WTC11 (cell line): Measurements from ENCODE around the gene RPS18. TPM values are rescaled to one million over a fixed set of nuclear protein-coding genes. Genes with fewer than 3 reads are reported as not detected.

Experiments
- ATAC-seq: fragments of 200-7000 bp; cut with Tn5 transposase; 2 replicates; pipeline ENCODE4 v1.10.0; 2021; ENCODE audit warnings: mild to moderate bottlenecking, moderate library complexity
- CTCF ChIA-PET: fragments of 300-600 bp; sonication (Branson Sonifier 250); formaldehyde crosslinking; loops from one replicate; lab custom pipeline; 2021; ENCODE audit warnings: antibody characterized with exemption; lab: Charles Lee
- POLR2A ChIA-PET: fragments of 350-600 bp; sonication (Branson Sonifier 250); formaldehyde crosslinking; loops from one replicate; lab custom pipeline; 2021; ENCODE audit warnings: antibody characterized with exemption; lab: Charles Lee
- DNase-seq: peaks from one replicate; pipeline ENCODE4 v3.0.0; 2021; ENCODE audit warnings: low spot score
- H3K27ac Mint-ChIP-seq: 2 replicates; pipeline ENCODE4 v1.8.0; 2021; ENCODE audit warnings: mixed read lengths
- H3K27me3 Mint-ChIP-seq: 2 replicates; pipeline ENCODE4 v1.8.0; 2021; ENCODE audit warnings: low read depth, mild to moderate bottlenecking, moderate library complexity, mixed read lengths
- H3K36me3 Mint-ChIP-seq: 2 replicates; pipeline ENCODE4 v1.8.0; 2021; ENCODE audit warnings: mixed read lengths
- H3K4me1 Mint-ChIP-seq: 2 replicates; pipeline ENCODE4 v1.8.0; 2022; ENCODE audit warnings: mixed read lengths
- H3K4me3 Mint-ChIP-seq: 2 replicates; pipeline ENCODE4 v1.8.0; 2021; ENCODE audit warnings: mild to moderate bottlenecking, moderate library complexity, mixed read lengths
- H3K9me3 Mint-ChIP-seq: 2 replicates; pipeline ENCODE4 v1.8.0; 2021; ENCODE audit warnings: mixed read lengths
- NR1H2 ChIP-seq: sonication (generic); formaldehyde crosslinking; IDR thresholded peaks from 2 replicates; pipeline ENCODE4 v1.9.0; 2021; ENCODE audit warnings: mild to moderate bottlenecking, moderate library complexity, missing genetic modification reagents
- PRRX2 ChIP-seq: fragments of 250-450 bp; sonication (Bioruptor Pico); IDR thresholded peaks from 2 replicates; pipeline ENCODE4 v1.8.0; 2021; ENCODE audit warnings: mild to moderate bottlenecking
- ZBTB21 ChIP-seq: sonication (generic); formaldehyde crosslinking; IDR thresholded peaks from 2 replicates; pipeline ENCODE4 v1.8.1; 2023; ENCODE audit warnings: mild to moderate bottlenecking, missing genetic modification reagents, borderline replicate concordance
- ZNF396 ChIP-seq: fragments of 250-450 bp; sonication (Bioruptor Pico); IDR thresholded peaks from 2 replicates; pipeline ENCODE4 v1.8.0; 2021; ENCODE audit warnings: mild to moderate bottlenecking, moderate library complexity, borderline replicate concordance
- ZNF423 ChIP-seq: fragments of 250-450 bp; sonication (Bioruptor Pico); IDR thresholded peaks from 2 replicates; pipeline ENCODE4 v2.1.2; 2022; ENCODE audit warnings: mild to moderate bottlenecking, moderate library complexity
- microRNA-seq: library from miRNA; unstranded; fragments of <30 nt; microRNA quantifications from one replicate; pipeline ENCODE4 v1.2.0, GENCODE V29; 2022; ENCODE audit warnings: borderline number of aligned reads
- total RNA-seq: library from RNA; stranded (reverse); gene quantifications from 3 replicates; pipeline ENCODE4 v1.2.3, GENCODE V29; 2021
- TF ChIP-seq, protein P1 (sequence below): sonication (generic); formaldehyde crosslinking; IDR thresholded peaks from 2 replicates; pipeline ENCODE4 v1.8.1; 2022; ENCODE audit warnings: low read depth, mild to moderate bottlenecking, moderate library complexity, missing genetic modification reagents, borderline replicate concordance
- TF ChIP-seq, protein P2 (sequence below): sonication (generic); formaldehyde crosslinking; IDR thresholded peaks from 2 replicates; pipeline ENCODE4 v1.8.0; 2023; ENCODE audit warnings: mild to moderate bottlenecking, missing genetic modification reagents

RPS18 gene
- total RNA-seq, 1 experiment from 2014 or later: 2,857 TPM

DNA sequence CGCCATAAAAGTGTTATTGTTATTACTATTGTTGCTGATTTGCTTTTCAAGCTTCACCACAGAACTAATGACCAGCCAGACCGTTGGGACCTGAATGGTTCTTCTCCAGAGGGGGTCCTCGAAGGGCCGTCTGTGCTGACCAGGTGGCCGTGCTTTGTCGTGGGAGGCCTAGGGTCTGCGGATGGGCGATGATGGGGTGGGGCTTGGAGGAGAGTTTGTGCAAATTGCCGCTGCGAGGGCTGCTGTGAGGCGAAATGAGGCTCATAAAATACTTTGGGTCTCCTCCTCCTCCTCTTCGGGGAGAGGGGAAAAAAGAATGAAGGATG is 51.7 kb downstream of the RPS18 start:
- CTCF ChIA-PET: interaction anchor here (0.9 kb wide), 1 partner anchor 87 kb away, joined by 3 read pairs; the partner anchor contains the start of gene PHF1
- H3K4me1 Mint-ChIP-seq: peaks cover 49% of the 10 kb centered on the region
- ATAC-seq: no peak

DNA sequence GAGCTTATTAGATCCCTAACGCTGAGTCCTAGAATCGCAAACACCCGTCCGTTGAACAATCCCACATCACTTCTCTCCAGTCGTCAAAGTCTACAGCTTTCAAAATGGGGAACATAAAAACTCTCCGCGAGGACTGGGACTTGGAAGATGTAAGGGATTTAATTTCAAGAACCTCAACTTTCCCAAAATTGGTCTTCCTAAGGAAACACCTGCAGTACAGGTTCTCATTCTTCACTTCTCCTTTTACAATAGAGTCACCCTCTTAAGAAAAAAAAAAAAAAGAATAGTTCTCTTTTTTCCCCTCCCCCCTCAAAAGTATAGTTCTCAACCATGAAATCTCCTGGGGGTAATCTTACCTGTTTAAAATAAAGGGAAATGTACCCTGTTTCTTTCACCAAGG is 52.2 kb downstream of the RPS18 start:
- no peak for ATAC-seq
- Mint-ChIP-seq H3K9me3 (no peaks in the 10 kb centered on the region), H3K4me1 (peaks cover 45% of the 10 kb centered on the region), H3K27me3 (no peaks in the 10 kb centered on the region), H3K4me3 (peak overlapping the region; percentile 91), H3K27ac (no peak overlapping the region), H3K36me3 (peaks cover 16% of the 10 kb centered on the region)
- POLR2A ChIA-PET: interaction anchor here (0.7 to 0.9 kb wide), 3 partner anchors 27 to 272 kb away, joined by 3 to 11 read pairs (median 3); no protein-coding TSS in a partner anchor
- CTCF ChIA-PET: interaction anchor here (0.6 kb wide), 1 partner anchor 23 kb away, joined by 3 read pairs; no protein-coding TSS in a partner anchor
- no peak for DNase-seq
- TF ChIP-seq ZNF396 (CRISPR knock-in tag) (no peak), ZBTB21 (CRISPR knock-in tag) (no peak)

More for the DNA sequence above, 51.7 kb downstream of the RPS18 start:
- Mint-ChIP-seq H3K9me3 (no peaks in the 10 kb centered on the region), H3K27ac (peak overlapping the region; percentile 94), H3K36me3 (peaks cover 19% of the 10 kb centered on the region), H3K27me3 (no peaks in the 10 kb centered on the region), H3K4me3 (peak overlapping the region; percentile 91)
- DNase-seq: no peak
- TF ChIP-seq NR1H2 (CRISPR knock-in tag) (no peak), ZNF423 (peak; percentile 12; the same call in 1 of the 2 replicates), PRRX2 (no peak)
- TF ChIP-seq, protein P1, sequence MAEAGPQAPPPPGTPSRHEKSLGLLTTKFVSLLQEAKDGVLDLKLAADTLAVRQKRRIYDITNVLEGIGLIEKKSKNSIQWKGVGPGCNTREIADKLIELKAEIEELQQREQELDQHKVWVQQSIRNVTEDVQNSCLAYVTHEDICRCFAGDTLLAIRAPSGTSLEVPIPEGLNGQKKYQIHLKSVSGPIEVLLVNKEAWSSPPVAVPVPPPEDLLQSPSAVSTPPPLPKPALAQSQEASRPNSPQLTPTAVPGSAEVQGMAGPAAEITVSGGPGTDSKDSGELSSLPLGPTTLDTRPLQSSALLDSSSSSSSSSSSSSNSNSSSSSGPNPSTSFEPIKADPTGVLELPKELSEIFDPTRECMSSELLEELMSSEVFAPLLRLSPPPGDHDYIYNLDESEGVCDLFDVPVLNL (CRISPR knock-in tag): 0 out of 2 replicates have a peak, but pooled peaks have one; percentile 26
- TF ChIP-seq, protein P2, sequence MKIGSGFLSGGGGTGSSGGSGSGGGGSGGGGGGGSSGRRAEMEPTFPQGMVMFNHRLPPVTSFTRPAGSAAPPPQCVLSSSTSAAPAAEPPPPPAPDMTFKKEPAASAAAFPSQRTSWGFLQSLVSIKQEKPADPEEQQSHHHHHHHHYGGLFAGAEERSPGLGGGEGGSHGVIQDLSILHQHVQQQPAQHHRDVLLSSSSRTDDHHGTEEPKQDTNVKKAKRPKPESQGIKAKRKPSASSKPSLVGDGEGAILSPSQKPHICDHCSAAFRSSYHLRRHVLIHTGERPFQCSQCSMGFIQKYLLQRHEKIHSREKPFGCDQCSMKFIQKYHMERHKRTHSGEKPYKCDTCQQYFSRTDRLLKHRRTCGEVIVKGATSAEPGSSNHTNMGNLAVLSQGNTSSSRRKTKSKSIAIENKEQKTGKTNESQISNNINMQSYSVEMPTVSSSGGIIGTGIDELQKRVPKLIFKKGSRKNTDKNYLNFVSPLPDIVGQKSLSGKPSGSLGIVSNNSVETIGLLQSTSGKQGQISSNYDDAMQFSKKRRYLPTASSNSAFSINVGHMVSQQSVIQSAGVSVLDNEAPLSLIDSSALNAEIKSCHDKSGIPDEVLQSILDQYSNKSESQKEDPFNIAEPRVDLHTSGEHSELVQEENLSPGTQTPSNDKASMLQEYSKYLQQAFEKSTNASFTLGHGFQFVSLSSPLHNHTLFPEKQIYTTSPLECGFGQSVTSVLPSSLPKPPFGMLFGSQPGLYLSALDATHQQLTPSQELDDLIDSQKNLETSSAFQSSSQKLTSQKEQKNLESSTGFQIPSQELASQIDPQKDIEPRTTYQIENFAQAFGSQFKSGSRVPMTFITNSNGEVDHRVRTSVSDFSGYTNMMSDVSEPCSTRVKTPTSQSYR (CRISPR knock-in tag): 0 out of 2 replicates have a peak, but pooled peaks have one; percentile 9
- POLR2A ChIA-PET: interaction anchor here (0.7 to 0.9 kb wide), 2 partner anchors 28 to 41 kb away, joined by 3 read pairs; no protein-coding TSS in a partner anchor

Small RNA genes within 50 kb of the gene (microRNA-seq; reads per million reads assigned to microRNA genes)
- gene MIR6834 (not detected), gene MIR6873 (1.0 reads per million)

Other genes starting within 250 kb of the RPS18 start
- 4.4 to 5.4 TPM (median 4.9 TPM) in 3 replicates for gene HLA-DPA1, start 198.4 kb upstream of the RPS18 start, total RNA-seq
- gene HLA-DPB1, start 196.1 kb upstream of the RPS18 start, total RNA-seq: 18.0 to 23.9 TPM (median 21.3 TPM) in 3 replicates
- 3.0 to 4.4 TPM (median 3.7 TPM) in 3 replicates for gene COL11A2, start 79.6 kb upstream of the RPS18 start, total RNA-seq
- gene RXRB, start 71.4 kb upstream of the RPS18 start, total RNA-seq: 21.5 to 24.5 TPM (median 23.3 TPM) in 3 replicates
- gene SLC39A7, start 71.2 kb upstream of the RPS18 start, total RNA-seq: 131 to 163 TPM (median 134 TPM) in 3 replicates
- gene HSD17B8, start 67.4 kb upstream of the RPS18 start, total RNA-seq: 7.3 to 8.1 TPM (median 7.7 TPM) in 3 replicates
- gene RING1, start 63.6 kb upstream of the RPS18 start, total RNA-seq: 26.6 to 30.2 TPM (median 27.8 TPM) in 3 replicates
- 43.0 to 46.8 TPM (median 43.1 TPM) in 3 replicates for gene VPS52, start 199 bp upstream of the RPS18 start, total RNA-seq
- 3.2 to 5.0 TPM (median 4.1 TPM) in 3 replicates for gene B3GALT4, start 5.0 kb downstream of the RPS18 start, total RNA-seq
- gene WDR46, start 17.2 kb downstream of the RPS18 start, total RNA-seq: 72.0 to 94.5 TPM (median 72.4 TPM) in 3 replicates
- gene PFDN6, start 17.5 kb downstream of the RPS18 start, total RNA-seq: 83.3 to 95.7 TPM (median 85.6 TPM) in 3 replicates
- gene RGL2, start 26.9 kb downstream of the RPS18 start, total RNA-seq: 72.6 to 79.7 TPM (median 77.1 TPM) in 3 replicates
- 43.5 to 50.2 TPM (median 49.3 TPM) in 3 replicates for gene TAPBP, start 42.0 kb downstream of the RPS18 start, total RNA-seq
- 11.6 to 14.7 TPM (median 13.7 TPM) in 3 replicates for gene ZBTB22, start 45.7 kb downstream of the RPS18 start, total RNA-seq
- gene DAXX, start 50.9 kb downstream of the RPS18 start, total RNA-seq: 61.8 to 67.2 TPM (median 65.1 TPM) in 3 replicates
- 79.5 to 97.3 TPM (median 83.7 TPM) in 3 replicates for gene KIFC1, start 119.7 kb downstream of the RPS18 start, total RNA-seq
- 60.0 to 63.6 TPM (median 60.2 TPM) in 3 replicates for gene PHF1, start 138.9 kb downstream of the RPS18 start, total RNA-seq
- 229 to 247 TPM (median 243 TPM) in 3 replicates for gene CUTA, start 146.0 kb downstream of the RPS18 start, total RNA-seq
- 139 to 172 TPM (median 160 TPM) in 3 replicates for gene SYNGAP1, start 148.0 kb downstream of the RPS18 start, total RNA-seq
- 19.4 to 21.2 TPM (median 20.8 TPM) in 3 replicates for gene ZBTB9, start 182.5 kb downstream of the RPS18 start, total RNA-seq